ENCODE results near the gene COX7A1.

Gene COX7A1

GRCh38 chr19:36144624-36145023 lies 7.6 kb downstream of the COX7A1 start:
- ChIA-PET POLR2A (no interaction called here), CTCF (interaction anchor here (1.4 to 3.3 kb wide), 2 partner anchors 16 to 28 kb away, joined by 3 to 15 read pairs; no protein-coding TSS in a partner anchor)
- TF ChIP-seq CTCF (IDR thresholded peaks at IDR 0.05; ENCODE audit: control extremely low read depth, extremely low read depth, low read depth, missing control alignments): no peak
- DNase-seq (ENCODE audit: extremely low spot score): no peak

DNA sequence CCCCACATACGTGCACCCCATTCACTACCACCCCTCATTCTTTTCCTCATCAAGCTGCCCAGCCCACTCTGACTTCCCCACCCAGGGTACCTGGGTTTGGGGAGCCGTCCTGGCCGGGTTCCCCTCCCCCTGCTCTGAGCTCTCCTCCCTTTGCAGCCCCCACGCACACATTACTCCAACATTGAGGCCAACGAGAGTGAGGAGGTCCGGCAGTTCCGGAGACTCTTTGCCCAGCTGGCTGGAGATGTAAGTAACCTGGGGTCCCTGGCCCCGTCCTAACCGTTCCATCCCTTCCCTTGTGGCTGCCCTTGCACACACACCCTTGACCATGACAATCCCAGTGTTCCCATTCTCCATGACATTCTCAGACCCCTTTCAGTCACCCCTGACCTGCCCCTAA lies 9.8 kb downstream of the COX7A1 start:
- TF ChIP-seq CTCF (IDR thresholded peaks at IDR 0.05; ENCODE audit: control extremely low read depth, extremely low read depth, low read depth, missing control alignments): no peak
- CTCF ChIA-PET: interaction anchor here (1.9 kb wide), 1 partner anchor 15 kb away, joined by 8 read pairs; no protein-coding TSS in a partner anchor
- DNase-seq (ENCODE audit: extremely low spot score): no peak
- POLR2A ChIA-PET: no interaction called here

GRCh38 chr19:36142046-36142445 lies 10.2 kb downstream of the COX7A1 start:
- TF ChIP-seq CTCF (IDR thresholded peaks at IDR 0.05; ENCODE audit: control extremely low read depth, extremely low read depth, low read depth, missing control alignments): no peak
- no peak for DNase-seq (ENCODE audit: extremely low spot score)
- ChIA-PET CTCF (interaction anchor here (1.9 kb wide), 1 partner anchor 14 kb away, joined by 8 read pairs; no protein-coding TSS in a partner anchor), POLR2A (no interaction called here)

DNA sequence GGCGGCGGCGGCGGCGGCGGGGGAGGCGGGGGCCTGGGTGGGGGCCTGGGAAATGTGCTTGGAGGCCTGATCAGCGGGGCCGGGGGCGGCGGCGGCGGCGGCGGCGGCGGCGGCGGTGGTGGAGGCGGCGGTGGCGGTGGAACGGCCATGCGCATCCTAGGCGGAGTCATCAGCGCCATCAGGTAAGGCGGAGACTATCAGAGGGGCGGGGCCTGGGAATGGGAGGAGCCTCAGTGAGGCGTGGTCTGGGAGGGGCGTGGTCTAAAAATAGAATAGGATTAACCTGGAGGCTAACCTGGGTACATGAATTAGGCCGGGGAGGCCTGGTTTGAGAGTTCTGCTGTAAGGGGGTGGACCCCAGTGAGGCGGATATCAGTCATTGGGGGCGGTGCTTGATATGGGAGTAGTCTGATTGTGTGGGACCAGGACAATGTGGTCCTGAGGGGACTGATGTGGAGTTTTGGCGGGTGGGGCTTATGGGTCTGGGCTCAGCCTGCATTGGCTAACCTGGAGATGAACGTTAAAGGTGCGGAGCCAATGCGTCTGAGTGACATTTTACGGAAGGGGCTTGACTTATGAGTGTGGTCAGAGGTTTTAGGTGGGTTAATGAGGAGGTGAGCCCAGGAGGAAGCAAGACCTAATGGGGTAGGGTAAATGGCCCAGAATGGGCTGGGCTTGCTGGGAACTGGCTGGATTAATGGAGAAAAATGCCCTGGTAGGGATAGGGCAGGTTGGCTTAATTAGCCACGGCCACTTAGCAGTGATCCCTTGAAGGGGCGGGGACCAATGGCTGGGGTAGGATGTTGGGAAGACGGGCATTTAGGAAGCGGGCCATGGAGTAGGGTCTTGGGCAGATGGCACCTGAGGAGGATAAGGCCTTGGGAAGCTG lies 11.0 kb downstream of the COX7A1 start:
- ChIA-PET POLR2A (no interaction called here), CTCF (interaction anchor here (1.9 kb wide), 1 partner anchor 14 kb away, joined by 8 read pairs; no protein-coding TSS in a partner anchor)
- DNase-seq (ENCODE audit: extremely low spot score): peak; percentile 94
- TF ChIP-seq CTCF (IDR thresholded peaks at IDR 0.05; ENCODE audit: control extremely low read depth, extremely low read depth, low read depth, missing control alignments): no peak

GRCh38 chr19:36140304-36141038 lies 11.8 kb downstream of the COX7A1 start:
- ChIA-PET POLR2A (no interaction called here), CTCF (interaction anchor here (0.8 to 5.5 kb wide), 3 partner anchors 9 to 13 kb away, joined by 3 to 47 read pairs (median 3); no protein-coding TSS in a partner anchor)
- DNase-seq (ENCODE audit: extremely low spot score): peak; percentile 77
- TF ChIP-seq CTCF (IDR thresholded peaks at IDR 0.05; ENCODE audit: control extremely low read depth, extremely low read depth, low read depth, missing control alignments): no peak
